Fibroblast of the conjunctiva (primary cell): ENCODE data around the gene RPL4.
"Not testable (repeated sequence)": the region's sequence is repeated elsewhere in the genome, so short reads cannot be mapped to it uniquely, and the experiment has no call there.

Experiments
- DNase-seq: peaks from one replicate; pipeline ENCODE4 v3.0.0-alpha.2; 2010; ENCODE audit warnings: low read depth

RPL4 gene

DNA sequence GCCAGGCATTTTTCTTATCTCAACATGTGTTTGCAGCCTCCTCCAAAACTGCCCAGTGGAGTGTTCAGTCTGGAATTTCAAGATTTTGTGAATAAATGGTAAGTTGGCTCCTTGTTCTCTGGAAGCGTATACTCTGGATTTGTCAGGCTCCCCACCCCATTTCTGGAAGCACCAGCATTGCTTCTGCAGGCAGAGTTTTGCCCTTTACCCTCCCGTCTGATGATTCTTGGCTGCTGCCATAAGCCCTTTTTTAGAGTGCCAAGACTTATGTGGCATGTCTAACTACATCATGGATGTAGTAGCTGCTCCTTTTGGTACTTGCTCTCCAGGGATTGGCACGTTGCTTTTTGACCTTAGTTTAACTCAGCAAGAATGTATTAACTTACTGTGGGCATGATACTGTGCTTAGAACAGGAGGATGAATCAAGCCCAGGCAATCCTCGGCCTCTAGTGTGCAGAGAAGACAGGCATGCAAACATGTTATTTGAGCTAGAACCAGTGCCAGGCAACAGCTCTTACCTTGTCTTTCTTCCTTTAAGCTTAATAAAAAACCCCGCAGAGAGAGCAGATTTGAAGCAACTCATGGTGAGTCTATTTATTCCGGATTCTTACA, 15.4 kb downstream of the RPL4 start:
- DNase-seq = no peak

DNA sequence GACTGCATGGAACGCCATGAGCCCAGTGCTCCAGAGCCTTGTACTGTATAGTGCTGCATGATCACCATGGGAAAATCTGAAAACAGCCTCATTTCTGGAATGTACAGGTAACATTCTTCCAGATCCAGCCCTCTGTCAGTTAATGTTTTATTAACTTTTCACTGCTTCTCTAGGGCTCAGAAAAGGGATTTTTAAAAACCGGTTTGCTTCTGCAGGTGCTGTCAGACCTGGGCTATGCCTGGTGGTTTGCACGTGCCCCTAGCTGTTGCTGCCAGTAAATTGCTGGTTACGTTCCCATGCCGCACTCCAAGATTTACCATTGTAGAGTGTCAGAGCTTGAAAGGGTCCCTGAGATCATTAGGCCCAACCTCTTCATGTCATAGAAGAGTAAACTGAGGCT, 16.1 kb downstream of the RPL4 start:
- no peak for DNase-seq

DNA sequence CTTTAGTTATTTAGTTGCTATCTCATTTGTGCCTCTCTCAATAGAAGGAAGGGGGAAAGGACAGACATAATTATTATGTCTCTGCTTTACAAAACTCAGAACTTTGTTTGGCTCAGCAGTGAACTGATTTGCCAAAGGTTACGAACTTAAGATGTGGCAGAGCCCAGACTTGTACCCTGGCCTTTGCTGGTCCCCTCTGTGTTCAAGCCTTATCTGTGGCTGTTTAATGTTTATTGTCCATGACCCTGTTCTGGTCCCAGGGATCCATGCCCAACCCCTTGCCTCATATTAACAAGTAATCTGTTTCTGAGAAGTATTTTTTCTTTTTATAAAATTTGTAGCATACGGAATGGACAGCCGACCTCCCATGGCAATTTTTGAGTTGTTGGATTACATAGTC, 17.8 kb downstream of the RPL4 start:
- DNase-seq = no peak

GRCh38 chr15:66484539-66485112, 20.0 kb downstream of the RPL4 start:
- no peak for DNase-seq

GRCh38 chr15:66483131-66483566, 21.5 kb downstream of the RPL4 start:
- no peak for DNase-seq

DNA sequence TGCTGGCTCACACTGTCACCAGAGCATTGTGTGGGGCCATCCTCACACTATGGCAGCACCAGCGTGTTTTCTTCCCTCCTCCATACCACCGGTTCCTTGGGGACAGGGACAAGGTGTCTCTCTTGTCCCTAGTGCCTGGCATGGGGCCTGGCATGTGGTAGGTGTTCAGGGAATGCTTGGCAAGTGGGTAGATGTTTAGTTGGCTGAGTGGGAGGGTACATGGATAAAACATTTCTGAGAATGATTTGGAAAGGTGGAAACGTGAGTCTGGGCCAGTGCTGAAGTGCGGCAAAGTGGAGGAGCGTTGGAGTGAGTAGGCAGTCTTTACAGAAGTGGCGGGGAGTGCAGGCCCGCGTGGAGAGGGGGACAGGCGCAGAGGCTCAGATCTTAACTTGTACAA, 22.1 kb downstream of the RPL4 start:
- DNase-seq = no peak

DNA sequence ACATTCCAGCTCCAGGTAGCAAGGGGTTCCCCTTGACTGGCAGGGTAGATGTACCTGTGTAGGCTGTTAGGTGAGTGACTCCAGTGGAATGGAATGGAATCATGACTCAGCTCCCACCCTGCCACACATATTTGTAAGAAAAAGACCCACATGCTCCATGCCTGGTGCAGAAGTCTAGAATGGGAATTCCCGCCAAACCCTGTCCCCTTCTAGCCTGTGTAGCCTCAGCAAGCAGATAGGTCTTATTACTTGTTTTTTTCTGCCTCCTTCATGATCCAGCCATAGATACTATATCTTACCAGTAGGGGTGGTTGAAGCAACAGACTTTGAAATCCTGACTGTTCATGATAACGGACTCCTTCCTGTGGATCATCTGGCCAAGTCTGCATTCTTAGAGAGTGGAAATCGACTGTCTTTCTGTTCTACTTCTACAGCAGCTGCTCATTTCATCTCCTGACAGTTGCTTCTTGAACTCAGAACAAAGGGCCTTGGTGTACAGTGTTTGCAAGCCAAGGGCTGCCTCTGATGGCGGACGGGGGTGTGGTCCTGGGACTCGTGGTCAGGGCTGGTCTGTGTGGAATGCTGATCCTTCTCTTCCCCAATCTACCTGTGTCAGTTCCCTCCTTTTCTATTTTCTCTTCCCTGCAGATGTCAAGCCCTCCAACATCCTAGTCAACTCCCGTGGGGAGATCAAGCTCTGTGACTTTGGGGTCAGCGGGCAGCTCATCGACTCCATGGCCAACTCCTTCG, 23.4 kb downstream of the RPL4 start:
- no peak for DNase-seq

GRCh38 chr15:66480267-66480666, 24.4 kb downstream of the RPL4 start:
- DNase-seq = no peak

- DNase-seq = no peak
Measured at GRCh38 chr15:66477011-66477410, 27.6 kb downstream of the RPL4 start.

DNA sequence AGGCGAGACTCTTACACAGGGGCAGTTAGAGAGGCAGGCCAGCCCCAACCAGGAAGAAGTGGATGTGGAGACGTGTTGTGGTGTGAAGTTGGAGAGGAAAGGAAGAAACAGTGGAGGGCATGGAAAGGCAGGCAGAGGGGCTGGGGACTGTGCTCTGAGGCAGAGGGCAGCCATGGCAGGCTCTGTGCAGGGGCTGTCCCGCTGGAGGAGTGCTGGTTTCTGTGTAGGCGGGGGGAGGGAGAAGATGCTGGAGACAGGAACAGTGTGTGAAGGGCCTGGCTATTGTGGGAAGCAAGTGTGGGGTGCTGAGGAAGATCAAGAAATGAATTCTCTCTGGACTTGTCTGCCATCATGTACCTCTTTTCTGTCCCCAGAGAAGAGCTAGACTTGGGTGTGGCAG, 28.1 kb downstream of the RPL4 start:
- DNase-seq = no peak

DNA sequence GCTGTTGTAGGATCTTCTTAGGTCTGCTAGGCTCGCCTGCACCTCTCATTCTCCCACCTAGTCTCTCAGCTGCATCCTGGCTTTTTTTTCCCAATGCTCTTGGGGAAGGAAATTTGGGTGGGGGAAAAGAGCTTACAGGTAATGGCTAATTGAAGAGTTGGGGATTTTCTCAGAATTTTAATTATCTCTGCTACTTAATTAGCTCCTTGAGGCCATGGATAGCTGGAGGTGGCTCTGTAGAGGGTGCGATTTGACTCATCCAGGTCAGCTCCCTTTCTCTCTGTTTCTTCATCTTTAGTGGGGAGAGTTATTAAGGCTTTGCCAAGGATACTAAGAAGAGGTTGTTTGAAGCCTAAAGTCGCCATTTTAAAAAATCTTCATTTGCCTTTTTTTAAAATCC, 29.7 kb downstream of the RPL4 start:
- DNase-seq = no peak

DNA sequence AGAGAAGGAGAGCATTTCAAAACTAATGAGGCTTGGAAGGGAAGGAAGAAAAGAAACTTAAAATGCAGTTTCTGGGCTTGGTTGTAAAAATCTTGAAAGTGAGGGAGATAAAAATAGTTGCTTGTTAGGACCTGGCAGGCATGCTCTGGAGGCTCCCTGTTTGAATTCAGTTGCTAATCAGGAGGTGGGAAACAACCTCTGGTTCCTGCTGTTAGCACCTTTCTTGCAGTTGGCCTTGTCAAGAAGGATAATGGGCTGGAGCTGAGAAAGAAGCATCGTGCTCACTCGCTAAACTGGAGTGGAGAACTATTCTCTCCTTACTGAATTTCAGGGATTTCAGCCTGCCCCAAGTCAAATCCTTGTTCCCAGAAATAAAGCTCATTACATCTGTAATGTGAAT, 30.5 kb downstream of the RPL4 start:
- no peak for DNase-seq

DNA sequence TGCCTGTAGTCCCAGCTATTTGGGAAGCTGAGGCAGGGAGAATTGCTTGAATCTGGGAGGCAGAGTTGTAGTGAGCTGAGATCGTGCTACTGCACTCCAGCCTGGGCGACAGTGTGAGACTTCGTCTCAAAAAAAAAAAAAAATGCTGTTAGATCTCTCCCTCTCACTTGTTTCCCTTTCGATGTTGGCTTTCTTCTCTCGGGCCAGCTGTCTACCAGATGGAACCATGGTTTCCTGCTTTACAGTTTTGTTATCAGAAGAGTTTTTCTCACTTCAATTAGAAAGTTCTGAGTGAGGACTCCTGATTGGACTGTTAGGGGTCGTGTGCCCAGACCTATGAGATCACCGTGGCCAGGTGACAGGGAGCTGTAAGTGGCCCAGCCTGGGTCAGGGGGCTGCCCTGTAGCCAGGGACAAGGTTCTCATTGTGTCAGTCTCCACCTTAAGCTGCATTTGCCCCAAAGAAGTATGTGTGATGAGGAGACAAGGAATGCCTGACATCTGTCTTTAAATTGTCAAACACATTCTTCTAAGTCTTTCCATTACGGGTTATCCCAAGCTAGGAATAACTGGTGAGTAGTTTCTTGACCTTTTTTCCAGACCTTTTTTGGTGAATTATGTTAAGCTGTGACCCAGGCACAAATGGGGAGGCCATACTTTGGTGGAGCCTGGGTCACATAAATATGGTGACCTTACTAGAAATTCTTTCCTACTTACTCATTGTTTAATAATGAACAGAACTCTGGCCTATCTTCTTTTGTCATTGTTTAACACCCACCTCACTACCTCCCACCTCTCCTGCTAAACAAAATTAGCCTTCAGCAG, 32.3 kb downstream of the RPL4 start:
- peak; percentile 22 for DNase-seq

DNA sequence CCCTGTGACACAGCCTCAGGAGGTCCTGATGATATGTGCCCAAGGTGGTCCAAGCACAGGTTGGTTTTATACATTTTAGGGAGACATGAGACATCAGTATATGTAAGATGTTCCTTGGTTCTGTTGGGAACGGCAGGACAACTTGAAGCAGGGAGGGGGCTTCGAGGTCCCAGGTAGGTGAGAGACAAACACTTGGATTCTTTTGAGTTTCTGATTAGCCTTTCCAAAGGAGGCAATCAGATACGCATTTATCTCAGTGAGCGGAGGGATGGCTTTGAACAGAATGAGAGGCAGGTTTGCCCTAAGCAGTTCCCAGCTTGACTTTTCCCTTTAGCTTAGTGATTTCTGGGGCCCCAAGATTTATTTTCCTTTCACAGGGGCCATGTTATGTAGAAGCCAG, 33.8 kb downstream of the RPL4 start:
- not testable (repeated sequence) for DNase-seq

- DNase-seq = not testable (repeated sequence)
Measured at GRCh38 chr15:66467162-66468040, 37.3 kb downstream of the RPL4 start.

DNA sequence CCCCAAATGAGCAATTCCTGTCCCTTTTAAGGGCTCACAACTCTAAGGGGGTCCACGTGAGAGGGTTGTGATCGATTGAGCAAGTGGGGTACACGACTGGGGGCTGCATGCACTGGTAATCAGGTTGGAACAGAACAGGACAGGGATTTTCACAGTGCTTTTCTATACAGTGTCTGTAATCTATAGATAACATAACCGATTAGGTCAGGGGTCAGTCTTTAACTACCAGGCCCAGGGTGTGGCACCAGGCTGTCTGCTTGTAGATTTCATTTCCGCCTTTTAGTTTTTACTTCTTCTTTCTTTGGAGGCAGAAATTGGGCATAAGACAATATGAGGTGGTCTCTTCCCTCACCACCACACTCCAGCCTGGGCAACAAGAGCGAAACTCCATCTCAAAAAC, 39.4 kb downstream of the RPL4 start:
- DNase-seq = not testable (repeated sequence)

DNA sequence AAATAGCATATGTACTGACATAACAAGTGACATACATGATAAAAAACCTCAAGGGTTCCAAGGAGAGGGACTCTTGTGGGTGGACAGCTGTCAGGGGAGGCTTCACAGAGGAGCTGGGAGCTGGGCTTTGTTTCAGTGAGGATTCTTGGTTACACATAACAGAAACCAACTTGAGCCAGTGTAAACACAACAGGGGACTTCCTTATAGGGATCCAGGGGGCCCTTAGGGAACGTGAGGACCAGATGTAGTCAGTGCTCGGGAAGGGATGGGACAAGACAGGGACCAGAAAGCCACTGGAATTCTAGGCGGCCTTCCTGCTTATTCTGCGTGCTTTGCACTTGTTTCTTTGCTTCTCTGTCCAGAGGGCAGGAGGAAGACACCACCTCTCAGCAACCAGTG, 42.0 kb downstream of the RPL4 start:
- no peak for DNase-seq

DNA sequence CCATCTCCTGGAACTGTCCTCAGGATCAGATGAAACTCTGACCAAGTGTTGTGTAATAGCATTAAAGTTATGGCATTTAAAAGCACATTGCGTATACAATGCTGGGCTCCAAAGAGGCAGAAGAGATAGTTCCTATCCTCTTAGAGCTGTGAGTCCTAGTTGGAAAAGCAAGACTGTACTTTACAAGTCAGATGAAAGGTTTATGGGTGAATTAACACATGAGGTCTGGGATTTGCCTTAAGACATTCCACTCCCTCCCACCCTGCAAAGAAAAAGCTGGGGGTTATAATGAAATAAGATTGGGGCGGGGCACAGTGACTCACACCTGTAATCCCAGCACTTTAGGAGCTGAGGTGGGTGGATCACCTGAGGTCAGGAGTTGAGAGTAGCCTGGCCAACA, 42.7 kb downstream of the RPL4 start:
- DNase-seq = no peak

DNA sequence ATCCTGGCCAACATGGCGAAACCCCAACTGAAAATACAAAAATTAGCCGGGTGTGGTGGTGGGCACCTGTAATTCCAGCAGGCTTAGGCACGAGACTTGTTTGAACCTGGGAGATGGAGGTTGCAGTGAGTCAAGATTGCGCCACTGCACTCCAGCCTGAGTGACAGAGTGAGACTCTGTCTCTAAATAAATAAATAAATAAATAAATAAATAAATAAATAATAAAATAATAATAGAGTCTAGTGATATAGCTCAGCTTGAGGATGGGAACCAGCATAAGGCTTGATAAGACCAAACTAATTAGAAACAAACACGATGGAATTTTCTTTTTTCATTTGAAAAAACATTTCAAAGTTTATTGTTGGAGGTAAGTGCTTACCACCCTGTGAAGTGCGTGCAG, 43.4 kb downstream of the RPL4 start:
- DNase-seq = not testable (repeated sequence)

DNA sequence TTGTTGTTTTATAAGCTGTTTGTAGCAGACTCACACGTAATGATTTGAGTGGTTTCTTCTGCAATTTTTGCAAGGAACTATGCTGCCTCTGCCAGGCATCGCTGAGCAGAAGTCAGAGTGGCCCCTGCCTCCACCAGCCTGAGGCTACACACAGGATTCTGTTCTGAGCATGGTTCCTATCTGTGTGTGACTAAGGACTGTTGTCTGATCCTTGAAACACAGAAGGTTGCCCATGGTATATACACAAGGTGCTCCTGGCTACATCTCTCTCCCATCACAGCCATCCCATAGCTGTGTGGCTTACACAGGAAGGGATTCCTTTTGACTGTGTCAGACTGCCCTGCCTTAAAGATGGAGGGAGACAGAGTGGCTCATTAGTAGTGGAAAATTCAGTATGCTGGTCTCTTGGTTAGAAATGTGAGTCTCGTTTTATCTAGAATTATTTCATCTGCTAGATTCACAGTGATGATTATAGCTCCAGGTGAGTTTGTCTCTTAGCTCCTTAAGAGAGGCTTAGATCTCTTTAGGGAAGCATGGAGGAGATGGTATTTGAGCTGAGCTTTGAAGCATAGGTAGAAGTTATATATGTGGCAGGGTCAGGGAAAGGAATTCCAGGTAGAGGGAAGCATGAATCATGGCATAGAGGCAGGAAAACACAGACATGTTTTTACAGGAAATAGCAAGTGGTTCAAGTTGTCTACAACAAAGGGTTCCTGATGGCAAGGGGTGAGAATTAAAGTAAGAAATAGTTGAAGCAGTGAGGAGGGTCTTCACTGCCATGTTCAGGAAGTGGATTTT, 44.6 kb downstream of the RPL4 start:
- DNase-seq = no peak

GRCh38 chr15:66456211-66456610, 48.4 kb downstream of the RPL4 start:
- no peak for DNase-seq
